ENCODE results near the gene REST. TPM values are rescaled to one million over a fixed set of nuclear protein-coding genes. Genes with fewer than 3 reads are reported as not detected.
A peak's percentile ranks its signal among the peaks of the same experiment; 100 is the strongest.

REST gene
- total RNA-seq, 1 donor from 2014 or later, result 24.1 TPM

DNA sequence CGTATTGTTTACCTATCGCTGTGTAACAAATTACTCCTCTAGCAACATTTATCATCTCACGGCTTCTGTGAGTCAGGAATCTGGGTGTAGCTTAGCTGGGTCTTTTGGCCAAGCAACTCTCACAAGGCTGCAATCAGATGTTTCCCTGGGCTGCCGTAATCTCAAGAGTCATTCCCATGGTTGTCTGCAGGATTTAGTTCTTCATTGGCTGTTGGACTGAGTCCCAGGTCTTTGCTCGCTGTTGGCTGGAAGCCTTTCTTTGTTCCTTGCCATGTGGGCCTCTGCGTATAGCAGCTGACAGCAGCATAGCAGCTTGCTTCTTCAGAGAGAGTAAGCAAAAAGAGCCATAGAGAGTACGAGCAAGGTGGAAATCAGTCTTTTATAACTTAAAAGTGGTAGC, 87.8 kb downstream of the REST start:
- DNase-seq, result peak; percentile 69
- TF ChIP-seq, protein P1, sequence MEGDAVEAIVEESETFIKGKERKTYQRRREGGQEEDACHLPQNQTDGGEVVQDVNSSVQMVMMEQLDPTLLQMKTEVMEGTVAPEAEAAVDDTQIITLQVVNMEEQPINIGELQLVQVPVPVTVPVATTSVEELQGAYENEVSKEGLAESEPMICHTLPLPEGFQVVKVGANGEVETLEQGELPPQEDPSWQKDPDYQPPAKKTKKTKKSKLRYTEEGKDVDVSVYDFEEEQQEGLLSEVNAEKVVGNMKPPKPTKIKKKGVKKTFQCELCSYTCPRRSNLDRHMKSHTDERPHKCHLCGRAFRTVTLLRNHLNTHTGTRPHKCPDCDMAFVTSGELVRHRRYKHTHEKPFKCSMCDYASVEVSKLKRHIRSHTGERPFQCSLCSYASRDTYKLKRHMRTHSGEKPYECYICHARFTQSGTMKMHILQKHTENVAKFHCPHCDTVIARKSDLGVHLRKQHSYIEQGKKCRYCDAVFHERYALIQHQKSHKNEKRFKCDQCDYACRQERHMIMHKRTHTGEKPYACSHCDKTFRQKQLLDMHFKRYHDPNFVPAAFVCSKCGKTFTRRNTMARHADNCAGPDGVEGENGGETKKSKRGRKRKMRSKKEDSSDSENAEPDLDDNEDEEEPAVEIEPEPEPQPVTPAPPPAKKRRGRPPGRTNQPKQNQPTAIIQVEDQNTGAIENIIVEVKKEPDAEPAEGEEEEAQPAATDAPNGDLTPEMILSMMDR (IDR thresholded peaks at IDR 0.05; ENCODE audit: borderline replicate concordance), result no peak
- Histone ChIP-seq H3K4me1 (peaks cover 32% of the 10 kb centered on the region), H3K27ac (replicated peaks) (peak overlapping the region; percentile 74), H3K36me3 (peaks cover 75% of the 10 kb centered on the region), H3K9me3 (replicated peaks) (no peaks in the 10 kb centered on the region), H3K27me3 (ENCODE audit: low read depth) (no peaks in the 10 kb centered on the region), H3K4me3 (peak overlapping the region; percentile 8)
- intact Hi-C loops (cut with micrococcal nuclease), result no loop called here

DNA sequence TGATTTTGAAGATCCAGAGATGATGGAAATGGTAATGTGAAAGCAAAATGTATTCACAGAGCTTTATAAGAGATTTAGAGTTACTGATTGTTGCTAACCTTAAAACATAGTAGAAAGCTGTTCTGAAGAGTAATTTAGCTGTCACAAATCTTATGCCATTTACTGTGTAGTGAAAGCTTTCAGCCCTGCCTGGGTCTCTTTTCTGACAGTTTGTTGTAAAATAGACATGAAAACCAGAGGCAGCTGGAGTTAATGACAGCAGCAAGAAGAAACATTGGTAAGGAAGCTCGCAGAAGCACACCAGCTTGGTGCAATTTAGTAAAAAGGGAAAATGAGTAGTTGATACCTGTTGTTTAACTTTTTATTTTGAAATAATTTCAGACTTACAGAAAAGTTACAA, 92.1 kb downstream of the REST start:
- no peaks in the 10 kb centered on the region for H3K27me3 ChIP-seq (ENCODE audit: low read depth)
- DNase-seq, result no peak
- no peaks in the 10 kb centered on the region for H3K9me3 ChIP-seq (replicated peaks)
- no peak overlapping the region for H3K4me3 ChIP-seq
- H3K36me3 ChIP-seq, result peaks cover 75% of the 10 kb centered on the region
- peaks cover 21% of the 10 kb centered on the region for H3K4me1 ChIP-seq
- no peak overlapping the region for H3K27ac ChIP-seq (replicated peaks)
- intact Hi-C loops (cut with micrococcal nuclease), result no loop called here
- TF ChIP-seq, protein P1 (IDR thresholded peaks at IDR 0.05; ENCODE audit: borderline replicate concordance), result no peak

DNA sequence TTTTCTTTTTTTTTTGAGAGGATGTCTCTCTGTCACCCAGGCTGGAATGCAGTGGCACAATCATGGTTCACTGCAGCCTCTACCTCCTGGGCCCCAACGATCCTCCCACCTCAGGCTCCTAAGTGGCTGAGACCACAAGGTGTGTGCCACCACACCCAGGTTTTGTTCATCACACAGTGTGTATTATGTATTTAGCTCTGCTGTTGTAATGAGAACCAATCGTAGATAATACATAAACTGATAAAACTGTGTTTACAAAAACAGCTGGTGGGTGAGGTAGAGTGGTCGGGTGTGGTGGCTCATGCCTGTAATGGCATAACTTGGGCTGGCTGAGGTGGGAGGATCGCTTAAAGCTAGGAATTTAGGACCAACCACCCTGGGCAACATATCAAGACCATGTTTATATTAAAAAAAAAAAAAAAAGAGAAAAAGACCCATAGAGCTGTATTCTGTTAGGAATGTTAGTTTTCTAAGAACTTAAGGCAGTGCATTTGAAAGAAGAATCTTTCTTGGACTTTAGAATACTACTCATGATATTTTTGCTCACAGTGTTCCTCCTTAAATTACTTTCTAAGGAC, 105.9 kb downstream of the REST start:
- no peak for DNase-seq
- Histone ChIP-seq H3K27me3 (ENCODE audit: low read depth) (no peaks in the 10 kb centered on the region), H3K9me3 (replicated peaks) (no peaks in the 10 kb centered on the region), H3K27ac (replicated peaks) (no peak overlapping the region), H3K4me1 (peaks cover 5% of the 10 kb centered on the region), H3K36me3 (peaks cover 98% of the 10 kb centered on the region), H3K4me3 (no peak overlapping the region)
- TF ChIP-seq, protein P1 (IDR thresholded peaks at IDR 0.05; ENCODE audit: borderline replicate concordance), result no peak
- intact Hi-C loops (cut with micrococcal nuclease), result no loop called here

Other genes with a start within 250 kb of the REST start
- 21.3 TPM for gene HOPX, start 226.6 kb upstream of the REST start, total RNA-seq
- gene SPINK2, start 86.2 kb upstream of the REST start, total RNA-seq, result 0.80 TPM
- gene NOA1, start 69.7 kb downstream of the REST start, total RNA-seq, result 13.0 TPM
- 73.0 TPM for gene POLR2B, start 71.0 kb downstream of the REST start, total RNA-seq
- gene IGFBP7, start 202.5 kb downstream of the REST start, total RNA-seq, result 698 TPM

Measured in left ventricle myocardium inferior (tissue), 1 donor.